Large intestine (tissue), 3 donors: ENCODE results near the gene SAMSN1. TPM values are rescaled to one million over a fixed set of nuclear protein-coding genes. Genes with fewer than 3 reads are reported as not detected.
"Not testable (repeated sequence)": the region's sequence is repeated elsewhere in the genome, so short reads cannot be mapped to it uniquely, and the experiment has no call there.

Experiments
- DNase-seq, 2 donors: peaks; one replicate each; pipeline versions ENCODE4 v3.0.0 to v3.0.0-alpha.2; 2013
- H3K27ac ChIP-seq: one replicate; pipeline ENCODE4 v1.5.1; 2013; ENCODE audit warnings: low read length
- H3K27me3 ChIP-seq: 2 replicates; pipeline ENCODE4 v1.6.1; 2013; ENCODE audit warnings: low read length; ENCODE audit not compliant: control insufficient read depth, insufficient read depth
- H3K36me3 ChIP-seq: 2 replicates; pipeline ENCODE4 v1.6.1; 2013; ENCODE audit warnings: low read length; ENCODE audit not compliant: control insufficient read depth, insufficient read depth
- H3K4me1 ChIP-seq: one replicate; pipeline ENCODE4 v1.6.1; 2013; ENCODE audit warnings: low read length; ENCODE audit not compliant: control insufficient read depth, insufficient read depth
- H3K4me3 ChIP-seq: one replicate; pipeline ENCODE4 v1.5.1; 2013; ENCODE audit warnings: low read length
- H3K9me3 ChIP-seq: one replicate; pipeline ENCODE4 v1.6.1; 2013; ENCODE audit warnings: mild to moderate bottlenecking, low read depth, low read length, moderate library complexity; ENCODE audit not compliant: control insufficient read depth
- WGBS: methylation state at CpG from one replicate; pipeline ENCODE4 v1.1.5; 2013; ENCODE audit warnings: low lambda C conversion rate; ENCODE audit not compliant: insufficient coverage; 5-methylcytosine and 5-hydroxymethylcytosine counted together
- polyA plus RNA-seq: library from polyadenylated mRNA; unstranded; fragments of 120-200 nt; gene quantifications from one replicate; pipeline ENCODE4 v1.2.1, GENCODE V29; 2013

Gene SAMSN1
- polyA plus RNA-seq, 1 donor: 3.4 TPM

DNA sequence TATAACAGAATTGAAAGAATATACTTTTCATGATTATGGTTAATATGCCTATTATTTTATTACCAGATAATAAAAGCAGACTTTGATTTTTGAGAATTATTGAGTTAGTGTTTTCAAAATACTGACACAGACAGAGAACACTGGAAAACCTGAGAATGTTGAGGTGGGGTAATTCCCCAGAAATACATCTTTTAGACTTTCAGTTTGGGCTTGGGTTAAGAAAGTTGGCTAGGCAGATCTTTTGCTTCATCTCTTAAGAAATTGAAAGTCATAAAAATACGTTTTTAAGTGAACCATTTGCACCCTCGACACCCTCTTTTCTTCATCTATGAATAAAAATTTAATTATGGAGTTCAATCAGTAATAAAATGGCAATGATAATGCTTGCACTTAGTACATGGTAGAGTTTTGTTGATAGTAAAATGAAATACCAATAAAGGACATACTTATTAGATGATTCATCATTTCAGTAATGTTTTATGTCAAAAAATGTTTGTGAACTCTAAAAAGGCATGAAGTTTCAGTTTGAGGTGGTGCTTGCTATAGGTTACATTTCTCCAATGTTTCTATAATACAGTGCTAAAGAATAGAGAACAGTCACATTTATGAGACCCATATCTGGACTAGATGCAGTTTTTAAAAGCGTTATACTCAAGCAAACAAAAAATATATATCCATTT, 1.9 kb upstream of the SAMSN1 start:
- Histone ChIP-seq H3K27me3 (no peaks in the 10 kb centered on the region), H3K9me3 (no peaks in the 10 kb centered on the region), H3K36me3 (no peaks in the 10 kb centered on the region), H3K4me1 (no peaks in the 10 kb centered on the region), H3K27ac (no peak overlapping the region), H3K4me3 (no peak overlapping the region)
- 76% methylated on average over 3 of the region's 3 CpGs for WGBS
- DNase-seq: no peak

DNA sequence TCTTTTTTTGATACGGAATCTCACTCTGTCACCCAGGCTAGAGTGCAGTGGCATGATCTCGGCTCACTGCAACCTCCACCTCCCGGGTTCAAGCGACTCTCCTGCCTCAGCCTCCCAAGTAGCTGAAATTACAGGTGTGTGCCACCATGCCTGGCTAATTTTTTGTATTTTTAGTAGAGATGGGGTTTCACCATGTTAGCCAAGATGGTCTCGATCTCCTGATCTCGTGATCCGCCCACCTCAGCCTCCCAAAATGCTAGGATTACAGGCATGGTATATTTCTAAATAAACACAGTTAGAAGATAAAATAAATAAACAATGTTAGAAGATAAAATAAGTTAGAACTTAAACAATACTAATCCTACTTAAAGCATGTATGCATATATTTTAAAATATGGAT, 604 bp upstream of the SAMSN1 start:
- 93% methylated on average over 3 of the region's 7 CpGs for WGBS
- not testable (repeated sequence) for H3K4me3 ChIP-seq, H3K4me1 ChIP-seq, H3K27me3 ChIP-seq, H3K27ac ChIP-seq, DNase-seq, H3K36me3 ChIP-seq, H3K9me3 ChIP-seq

DNA sequence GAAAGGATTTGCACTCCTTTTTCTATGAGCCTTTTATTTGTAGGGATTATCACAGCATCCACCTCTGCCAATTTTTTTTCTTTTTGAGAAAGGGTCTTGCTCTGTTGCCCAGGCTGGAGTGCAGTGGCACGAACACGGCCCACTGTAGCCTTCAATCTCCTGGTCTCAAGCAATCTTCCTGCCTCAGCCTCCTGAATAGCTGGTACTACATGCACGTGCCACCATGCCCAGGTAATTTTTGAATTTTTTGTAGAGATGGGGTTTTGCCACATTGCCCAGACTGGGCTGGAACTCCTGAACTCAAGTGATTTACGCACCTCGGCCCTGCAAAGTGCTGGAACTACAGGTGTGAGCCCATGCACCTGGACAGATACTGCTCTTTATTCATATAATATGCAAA, 2.1 kb downstream of the SAMSN1 start:
- DNase-seq: no peak
- WGBS: 90% methylated on average over 2 of the region's 5 CpGs
- Histone ChIP-seq H3K9me3 (no peaks in the 10 kb centered on the region), H3K4me3 (no peak overlapping the region), H3K27ac (no peak overlapping the region), H3K4me1 (no peaks in the 10 kb centered on the region), H3K36me3 (no peaks in the 10 kb centered on the region), H3K27me3 (no peaks in the 10 kb centered on the region)

DNA sequence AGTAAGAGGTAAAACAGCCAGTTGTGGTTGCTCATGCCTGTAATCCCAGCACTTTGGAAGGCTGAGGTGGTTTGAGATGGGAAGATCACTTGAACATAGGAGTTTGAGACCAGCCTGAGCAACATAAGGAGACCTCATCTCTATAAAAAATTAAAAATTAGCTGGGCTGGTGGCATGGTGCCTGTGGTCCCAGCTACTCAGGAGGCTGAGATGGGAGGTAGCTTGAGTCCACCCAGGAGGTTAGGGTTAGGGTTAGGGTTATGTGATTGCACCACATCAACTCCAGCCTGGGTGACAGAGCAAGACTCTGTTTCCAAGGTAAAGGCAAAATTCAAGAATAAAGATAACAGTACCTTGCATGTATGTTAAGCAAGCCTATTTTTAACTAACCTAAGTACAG, 3.5 kb downstream of the SAMSN1 start:
- Histone ChIP-seq H3K4me3 (no peak overlapping the region), H3K27ac (no peak overlapping the region)

DNA sequence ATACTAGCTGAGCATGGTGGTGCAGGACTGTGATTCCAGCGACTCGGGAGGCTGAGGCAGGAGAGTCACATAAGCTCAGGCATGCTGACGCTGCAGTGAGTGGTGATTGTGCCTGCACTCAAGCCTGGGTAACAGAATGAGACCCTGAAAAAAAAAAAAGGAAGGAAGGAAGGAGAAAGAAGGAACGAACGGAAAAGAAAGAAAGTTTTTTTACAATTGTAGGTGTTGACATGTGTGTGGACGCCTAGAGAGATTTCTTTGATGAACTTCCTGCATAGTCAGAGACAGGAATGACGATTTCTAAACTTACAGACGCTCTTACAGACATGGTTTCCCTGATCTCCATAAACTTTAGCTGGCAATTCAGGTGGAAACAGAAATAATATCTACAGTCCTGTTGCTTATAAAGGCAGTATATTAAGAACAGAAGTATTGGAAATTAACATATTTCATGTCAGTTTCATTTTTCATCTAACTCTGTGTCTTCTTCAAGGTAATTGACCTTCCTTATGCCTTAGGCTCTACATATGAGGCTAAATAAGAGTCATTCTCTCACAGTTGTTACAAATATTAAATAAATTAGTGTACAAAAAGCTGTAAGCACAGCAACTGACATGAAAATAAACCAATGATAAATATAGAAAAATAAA, 4.1 kb downstream of the SAMSN1 start:
- H3K4me3 ChIP-seq: no peak overlapping the region
- no peaks in the 10 kb centered on the region for H3K27me3 ChIP-seq
- no peaks in the 10 kb centered on the region for H3K9me3 ChIP-seq
- 81% methylated on average over 6 of the region's 8 CpGs for WGBS
- H3K4me1 ChIP-seq: no peaks in the 10 kb centered on the region
- no peaks in the 10 kb centered on the region for H3K36me3 ChIP-seq
- DNase-seq: no peak
- H3K27ac ChIP-seq: no peak overlapping the region

More for the DNA sequence above, 3.5 kb downstream of the SAMSN1 start:
- Histone ChIP-seq H3K36me3 (no peaks in the 10 kb centered on the region), H3K27me3 (no peaks in the 10 kb centered on the region), H3K4me1 (no peaks in the 10 kb centered on the region), H3K9me3 (no peaks in the 10 kb centered on the region)
- DNase-seq: no peak

DNA sequence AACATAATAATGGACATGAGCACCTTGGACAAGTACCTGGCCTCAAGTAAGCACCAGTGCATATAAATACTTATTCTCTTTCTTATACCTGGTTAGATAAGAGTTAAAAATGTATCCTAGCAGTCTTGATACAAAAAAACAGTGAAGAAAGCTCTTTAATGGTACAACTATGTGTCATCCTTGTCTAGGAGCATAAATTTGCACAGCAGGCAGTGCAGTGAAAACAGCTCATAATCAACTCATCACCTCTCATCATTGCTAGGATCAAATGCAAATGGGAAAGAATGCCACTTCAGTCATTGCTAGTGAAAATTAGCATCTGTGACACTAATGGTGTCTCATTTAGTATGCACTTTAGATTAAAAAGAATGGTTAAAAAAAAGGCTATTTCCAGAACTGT, 7.6 kb downstream of the SAMSN1 start:
- Histone ChIP-seq H3K27me3 (no peaks in the 10 kb centered on the region), H3K4me1 (no peaks in the 10 kb centered on the region), H3K27ac (no peak overlapping the region), H3K9me3 (no peaks in the 10 kb centered on the region), H3K4me3 (no peak overlapping the region), H3K36me3 (no peaks in the 10 kb centered on the region)
- DNase-seq: no peak

DNA sequence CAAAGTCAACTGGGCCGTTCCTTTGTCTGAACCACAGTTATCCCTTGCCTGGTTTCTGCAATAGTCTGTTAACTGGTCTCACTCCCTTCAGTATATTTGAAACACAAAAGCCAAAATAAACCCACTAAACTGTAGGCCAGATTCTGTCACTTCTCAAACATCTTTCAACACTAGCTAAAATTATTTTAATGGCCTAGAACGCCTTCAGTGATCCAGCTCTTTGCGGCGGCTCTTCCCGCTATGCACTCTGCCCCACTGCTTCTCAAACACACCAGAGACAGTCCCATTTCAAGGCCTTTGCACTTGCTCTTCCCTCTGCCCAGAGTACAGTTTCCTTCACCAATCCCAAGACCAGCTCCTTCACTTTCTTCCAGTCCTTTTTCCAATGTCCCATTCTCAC, 9.2 kb downstream of the SAMSN1 start:
- H3K36me3 ChIP-seq: no peaks in the 10 kb centered on the region
- H3K9me3 ChIP-seq: no peaks in the 10 kb centered on the region
- DNase-seq: no peak
- no peak overlapping the region for H3K4me3 ChIP-seq
- 97% methylated on average over 4 of the region's 5 CpGs for WGBS
- no peak overlapping the region for H3K27ac ChIP-seq
- no peaks in the 10 kb centered on the region for H3K27me3 ChIP-seq
- no peaks in the 10 kb centered on the region for H3K4me1 ChIP-seq

DNA sequence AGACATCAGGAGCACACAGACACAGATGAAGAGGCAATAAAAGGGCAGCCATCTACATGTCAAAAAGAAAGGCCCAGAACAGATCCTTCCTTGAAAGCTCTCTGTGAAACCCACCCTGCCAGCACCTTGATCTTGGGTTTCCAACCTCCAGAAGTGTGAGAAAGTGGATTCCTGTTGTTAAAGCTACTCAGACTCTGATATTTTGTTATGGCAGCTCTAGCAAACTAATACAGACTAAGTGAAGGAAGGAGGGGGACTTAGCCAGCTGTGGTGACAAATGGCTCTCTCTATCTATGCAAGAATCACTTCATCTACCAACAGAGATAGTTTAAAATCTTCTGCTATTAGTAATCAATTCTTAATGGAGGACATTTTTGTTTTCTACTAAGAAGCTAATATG, 10.4 kb downstream of the SAMSN1 start:
- Histone ChIP-seq H3K9me3 (no peaks in the 10 kb centered on the region), H3K36me3 (no peaks in the 10 kb centered on the region), H3K27ac (no peak overlapping the region), H3K27me3 (no peaks in the 10 kb centered on the region), H3K4me3 (no peak overlapping the region), H3K4me1 (no peaks in the 10 kb centered on the region)
- no peak for DNase-seq

DNA sequence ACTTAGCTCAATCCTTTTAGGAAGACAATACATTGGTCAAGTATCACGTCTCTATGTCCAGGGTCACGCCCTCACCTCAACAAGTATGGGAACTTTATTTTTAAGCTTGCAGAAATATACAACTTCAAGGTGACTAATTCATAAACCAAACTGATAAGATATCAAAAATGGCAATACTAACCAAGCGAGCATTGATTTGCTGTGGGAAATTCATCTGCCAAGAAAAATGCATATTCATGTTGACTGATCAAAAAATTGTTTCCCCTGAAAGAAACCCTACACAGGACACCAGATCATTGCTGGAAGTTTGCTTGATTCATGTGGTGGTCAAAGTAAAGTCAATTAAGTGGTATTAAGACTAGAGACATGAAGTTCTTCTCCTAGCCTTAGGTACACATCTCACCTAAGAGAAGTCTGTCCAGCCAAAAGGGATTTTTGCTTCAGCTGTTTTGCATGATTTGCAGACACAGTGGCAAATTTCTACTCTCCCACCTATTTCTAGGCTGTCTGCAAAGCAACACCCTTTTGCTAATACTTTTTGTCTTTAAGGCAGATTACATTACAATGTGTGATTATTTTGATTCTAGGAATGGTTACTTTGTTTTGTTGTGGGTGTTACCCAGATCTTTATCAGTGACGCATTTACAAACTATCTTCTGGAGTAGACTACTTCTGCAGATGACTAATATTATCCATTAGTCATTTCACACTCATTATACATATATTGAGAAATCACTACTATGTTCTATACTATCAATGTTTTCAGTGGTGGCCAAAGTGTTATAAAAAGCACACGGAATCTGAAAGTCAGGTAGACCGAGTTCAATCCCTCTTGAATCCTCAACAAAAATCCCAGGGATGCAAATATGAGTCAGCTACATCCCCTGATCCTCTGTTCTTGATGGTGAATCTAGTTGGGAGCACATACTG, 12.4 kb downstream of the SAMSN1 start:
- WGBS: 100% methylated on average over 1 of the region's 6 CpGs

DNA sequence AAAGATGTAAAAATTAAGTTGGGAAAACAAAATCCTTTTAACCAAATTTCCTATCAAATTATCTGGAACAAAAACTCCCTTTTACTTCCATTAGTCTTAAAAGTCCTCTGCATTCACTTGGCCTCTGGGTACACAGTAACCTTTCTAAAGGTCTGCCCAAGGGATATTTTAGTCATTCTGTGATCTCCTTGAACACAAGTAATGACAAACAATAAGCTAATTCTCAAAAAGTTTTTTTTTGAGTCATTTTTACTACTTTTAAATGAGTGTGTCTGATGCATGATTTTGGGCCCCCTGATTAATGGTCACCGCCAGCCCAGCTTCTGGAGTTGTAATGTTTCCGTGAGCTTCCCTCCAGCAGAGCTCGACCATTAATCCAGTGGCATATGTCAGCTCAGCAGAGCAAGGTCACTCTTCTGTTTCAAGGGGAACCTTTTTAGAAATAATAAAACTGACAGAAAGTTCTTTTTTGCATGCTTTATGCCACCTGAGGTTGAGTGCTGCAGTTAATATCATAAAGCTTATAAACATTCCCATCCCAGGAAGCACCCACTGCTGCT, 14.3 kb downstream of the SAMSN1 start:
- no peaks in the 10 kb centered on the region for H3K4me1 ChIP-seq
- no peaks in the 10 kb centered on the region for H3K27me3 ChIP-seq
- no peak for DNase-seq
- no peaks in the 10 kb centered on the region for H3K9me3 ChIP-seq
- no peaks in the 10 kb centered on the region for H3K36me3 ChIP-seq
- H3K27ac ChIP-seq: no peak overlapping the region
- no CpG with 5 or more reads among the region's 3 CpGs for WGBS
- no peak overlapping the region for H3K4me3 ChIP-seq

More for the DNA sequence above, 12.4 kb downstream of the SAMSN1 start:
- no peak overlapping the region for H3K4me3 ChIP-seq
- no peaks in the 10 kb centered on the region for H3K36me3 ChIP-seq
- H3K4me1 ChIP-seq: no peaks in the 10 kb centered on the region
- DNase-seq: no peak
- no peaks in the 10 kb centered on the region for H3K27me3 ChIP-seq
- H3K27ac ChIP-seq: no peak overlapping the region
- H3K9me3 ChIP-seq: no peaks in the 10 kb centered on the region
